ENCODE measurements around the gene LIPN.

LIPN gene

DNA sequence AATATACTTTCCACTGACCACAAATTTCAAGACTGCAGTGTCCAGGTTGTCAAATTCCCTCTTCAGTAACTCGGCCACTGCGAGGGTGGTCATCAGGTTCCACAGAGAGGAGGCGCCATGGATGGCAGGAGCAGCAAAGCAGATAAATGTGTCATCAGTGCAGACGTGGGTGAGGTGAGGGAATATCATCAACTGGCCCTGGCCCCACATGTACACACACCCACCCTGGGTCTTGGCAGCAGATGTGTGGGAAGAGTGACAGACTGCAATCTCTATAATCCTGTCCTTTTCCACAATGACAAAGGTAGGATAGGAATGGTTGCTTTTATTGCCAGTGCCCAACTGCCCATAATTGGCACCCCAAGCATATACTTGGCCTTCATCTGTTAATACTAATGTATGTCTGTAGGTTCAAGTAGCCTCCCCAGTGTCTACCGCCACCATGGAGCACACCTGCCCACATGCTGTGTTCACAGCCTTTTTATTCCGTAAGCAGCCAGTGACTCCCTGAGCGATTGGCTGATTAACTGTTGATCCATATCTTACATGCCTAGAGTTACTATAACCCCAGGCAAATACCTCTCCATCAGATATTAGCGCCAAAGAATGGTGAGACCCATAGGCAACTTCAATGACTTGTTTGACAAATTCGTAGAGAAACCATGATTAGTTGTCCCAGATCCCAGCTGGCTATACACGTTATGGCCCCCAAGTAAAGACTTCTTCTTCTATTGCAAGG, 26.4 kb downstream of the LIPN start:
- no peak for DNase-seq

- no peak for DNase-seq
Measured at GRCh38 chr10:88787463-88787862, 27.6 kb downstream of the LIPN start.

- DNase-seq: no peak
Measured at GRCh38 chr10:88788924-88789323, 29.1 kb downstream of the LIPN start.

- peak; percentile 60 for DNase-seq
Measured at GRCh38 chr10:88791924-88792323, 32.1 kb downstream of the LIPN start.

GRCh38 chr10:88792661-88793060, 32.8 kb downstream of the LIPN start:
- peak; percentile 64 for DNase-seq

DNA sequence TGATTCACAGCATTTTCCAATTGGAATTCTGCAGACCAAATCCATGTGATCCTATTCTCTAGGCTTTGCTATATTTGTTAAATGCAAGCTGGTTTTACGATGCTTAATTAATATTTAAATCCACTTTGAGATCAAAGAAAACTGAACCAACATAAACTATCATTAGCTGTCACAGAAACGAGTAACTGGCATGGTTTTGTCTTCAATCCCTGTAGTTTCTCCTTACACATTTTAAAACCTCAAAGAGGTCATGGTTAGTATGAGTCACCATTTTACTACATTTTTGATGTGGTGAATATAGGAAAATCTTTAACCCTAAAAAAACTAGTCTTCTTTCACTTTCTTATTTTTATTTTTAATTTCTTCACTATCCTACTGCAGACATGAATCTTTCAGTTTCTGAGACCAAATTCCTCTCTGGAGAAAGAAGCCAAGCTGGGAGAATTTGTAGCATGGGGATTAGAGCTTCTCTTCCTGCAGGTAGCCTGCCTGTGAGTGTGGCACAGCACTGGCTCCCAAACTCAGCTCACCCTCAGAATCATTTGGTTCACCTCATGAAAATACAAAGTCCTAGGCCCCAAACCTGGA, 34.0 kb downstream of the LIPN start:
- DNase-seq: no peak

DNA sequence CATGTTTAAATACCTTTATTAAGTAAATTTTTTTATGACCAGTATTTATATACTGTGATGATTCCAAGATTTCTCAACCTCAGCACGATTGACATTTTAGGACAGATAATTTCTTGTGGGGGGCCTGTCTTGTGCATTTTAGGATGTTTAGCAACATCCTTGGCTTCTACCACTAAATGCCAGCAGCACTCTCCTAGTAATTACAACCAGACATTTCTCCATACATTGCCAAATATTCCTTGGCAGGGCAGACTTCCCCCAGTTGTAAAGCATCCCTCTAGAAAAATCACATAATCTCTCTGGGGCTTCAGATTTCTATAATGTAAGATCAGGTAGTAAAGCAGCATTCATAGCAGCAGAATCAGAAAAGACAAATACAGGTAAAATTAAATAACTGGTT, 34.9 kb downstream of the LIPN start:
- no peak for DNase-seq

DNA sequence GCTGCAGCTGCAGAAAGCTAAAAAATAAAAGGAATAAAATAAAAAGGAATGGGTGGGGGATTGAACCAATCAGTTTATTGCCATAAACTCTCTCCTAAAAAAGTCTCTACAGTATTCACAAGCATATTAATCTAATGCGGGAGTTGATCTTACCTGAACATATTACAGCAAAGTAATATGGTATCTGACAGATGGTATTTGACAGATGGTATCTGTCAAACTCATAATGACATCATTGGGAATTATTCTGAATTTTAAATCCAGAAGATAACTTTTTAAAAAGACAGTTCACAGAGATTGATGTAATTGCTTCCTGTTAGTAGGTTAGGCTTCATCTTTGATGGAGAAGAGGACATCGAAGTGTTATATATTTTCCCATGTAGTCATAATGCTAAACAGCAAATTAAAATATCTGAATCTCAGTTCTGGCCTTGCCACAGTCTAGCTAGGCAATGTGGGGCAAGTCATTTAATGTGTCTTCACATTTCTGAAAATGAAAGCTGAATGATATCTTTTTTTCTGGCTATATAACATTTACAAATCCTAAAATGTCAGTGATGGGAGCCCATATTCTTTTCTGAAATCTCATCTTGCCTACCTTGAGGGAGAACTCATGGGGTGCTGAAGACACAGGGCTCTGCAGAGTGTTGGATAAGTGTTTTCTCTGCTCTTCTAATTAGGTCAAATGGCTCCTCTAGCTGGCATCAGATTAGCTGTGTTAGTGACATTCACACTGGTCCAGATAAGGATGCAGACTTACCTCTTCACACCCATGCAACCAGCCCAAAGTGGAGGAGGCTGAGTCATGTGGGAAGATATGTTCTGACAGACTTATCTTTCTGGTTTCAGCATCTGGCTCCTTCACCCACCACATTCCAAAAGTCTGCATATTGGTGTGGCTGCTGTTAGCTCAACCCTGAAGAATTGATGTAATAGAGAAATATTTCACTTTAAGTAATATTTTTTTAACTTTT, 40.6 kb downstream of the LIPN start:
- DNase-seq: peak; percentile 84

DNA sequence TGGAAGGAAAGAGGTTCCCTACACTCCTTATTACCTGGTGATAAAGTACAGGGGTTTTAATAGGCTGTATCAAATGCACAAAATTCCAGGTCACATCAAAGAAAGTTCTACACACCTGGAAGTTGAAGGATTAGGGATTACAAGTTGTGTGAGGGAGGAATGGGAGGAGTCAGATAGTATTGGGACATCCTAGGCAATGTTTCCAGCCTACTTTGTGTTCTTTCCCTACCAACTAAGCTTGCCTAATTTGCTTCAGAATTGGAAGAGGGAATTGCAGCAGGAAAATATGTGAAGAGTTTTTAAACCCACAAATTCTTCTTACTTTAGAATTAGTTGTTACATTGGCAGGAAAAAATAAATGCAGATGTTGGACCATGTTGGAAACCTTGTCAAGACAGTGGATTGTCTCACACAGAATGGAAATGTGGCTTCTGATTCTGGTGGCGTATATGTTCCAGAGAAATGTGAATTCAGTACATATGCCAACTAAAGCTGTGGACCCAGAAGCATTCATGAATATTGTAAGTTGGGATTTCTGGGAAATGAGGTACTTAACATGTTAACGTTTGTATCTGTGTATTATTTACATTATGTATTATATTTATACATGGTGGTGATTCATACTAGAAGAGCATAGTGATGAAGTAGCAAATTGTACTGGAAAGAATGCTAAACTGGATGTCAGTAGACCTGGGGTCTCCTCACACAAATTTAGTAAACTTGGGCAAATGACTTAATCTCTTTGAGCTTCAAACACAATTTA, 42.9 kb downstream of the LIPN start, which contains the start of gene LIPM:
LIPM (plus strand) TSS at position 208 of the 763 bp plus-strand sequence; CDS start at position 375, 167 bp downstream.
- no peak for DNase-seq

- no peak for DNase-seq
Measured at GRCh38 chr10:88803641-88804040, 43.8 kb downstream of the LIPN start.

DNA sequence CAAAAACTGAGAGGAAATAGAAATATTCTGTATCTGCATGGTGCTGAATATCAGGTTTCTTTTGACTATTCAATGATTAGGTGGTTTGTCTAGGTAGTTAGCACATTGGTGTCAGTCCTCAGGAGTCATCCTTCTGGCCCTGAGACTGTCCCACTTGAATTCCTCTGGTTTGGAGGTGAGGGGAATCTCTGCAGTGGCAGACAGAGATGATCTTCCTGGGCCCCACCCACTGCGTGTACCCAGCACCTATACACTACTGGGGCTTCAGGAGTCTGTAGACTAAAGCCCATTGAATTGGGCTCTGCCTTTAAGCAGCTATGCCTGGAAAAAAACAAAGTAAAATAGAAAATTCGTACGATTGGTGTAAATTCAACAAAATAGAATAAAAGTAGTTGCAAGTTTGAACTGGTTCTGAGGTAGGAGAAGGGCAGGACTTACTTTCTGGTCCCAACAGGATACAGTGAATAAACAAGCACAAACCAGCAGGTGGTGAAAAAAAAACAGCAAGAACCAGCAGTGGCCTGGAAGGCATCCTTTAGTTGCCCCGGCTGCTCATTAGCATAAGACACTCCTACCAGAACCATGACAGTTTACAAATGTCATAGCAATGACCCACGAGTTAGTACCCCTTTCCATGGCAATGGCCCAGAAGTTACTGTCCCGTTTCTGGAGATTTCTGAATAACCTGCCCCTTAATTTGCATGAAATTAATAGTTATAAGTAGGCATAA, 44.4 kb downstream of the LIPN start:
- DNase-seq: no peak

DNA sequence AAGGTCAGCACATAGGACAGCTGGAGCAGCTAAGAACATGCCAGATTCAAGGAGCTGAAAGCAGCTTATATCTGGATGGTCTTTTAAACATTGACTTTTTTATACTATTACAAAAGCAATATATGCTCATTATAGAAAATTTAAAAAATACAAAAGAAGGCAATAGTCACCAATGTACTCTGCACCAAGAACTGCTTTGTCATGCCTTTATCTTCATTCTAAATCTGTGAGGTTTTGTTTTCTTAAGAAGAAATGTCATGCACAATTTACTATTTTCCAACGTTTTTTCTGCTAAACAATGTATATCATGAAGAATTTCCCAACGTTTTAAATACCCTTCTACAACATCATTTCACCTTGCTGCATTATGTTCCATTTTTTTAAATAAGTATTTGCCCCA, 45.5 kb downstream of the LIPN start:
- DNase-seq: peak; percentile 27

DNA sequence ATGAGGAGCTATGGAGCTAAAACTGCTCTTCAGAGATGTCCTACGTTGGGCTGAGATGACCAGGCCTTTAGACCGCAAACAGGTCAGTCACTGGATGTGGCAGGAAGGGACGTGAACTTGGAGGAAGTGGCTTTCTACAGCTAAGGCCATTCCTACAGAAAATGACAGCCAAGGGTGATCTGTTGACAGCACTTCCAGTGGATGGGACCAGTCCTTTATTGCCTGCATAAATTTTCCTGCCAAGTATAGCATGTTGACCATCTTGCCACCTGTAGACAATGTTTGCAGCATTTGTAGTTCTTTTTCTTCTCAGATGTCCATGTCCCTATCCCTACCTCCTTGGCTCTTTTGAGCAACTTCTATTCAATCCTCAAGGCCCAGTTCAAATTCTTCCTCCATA, 46.1 kb downstream of the LIPN start:
- no peak for DNase-seq

- no peak for DNase-seq
Measured at GRCh38 chr10:88809621-88810020, 49.8 kb downstream of the LIPN start.

DNA sequence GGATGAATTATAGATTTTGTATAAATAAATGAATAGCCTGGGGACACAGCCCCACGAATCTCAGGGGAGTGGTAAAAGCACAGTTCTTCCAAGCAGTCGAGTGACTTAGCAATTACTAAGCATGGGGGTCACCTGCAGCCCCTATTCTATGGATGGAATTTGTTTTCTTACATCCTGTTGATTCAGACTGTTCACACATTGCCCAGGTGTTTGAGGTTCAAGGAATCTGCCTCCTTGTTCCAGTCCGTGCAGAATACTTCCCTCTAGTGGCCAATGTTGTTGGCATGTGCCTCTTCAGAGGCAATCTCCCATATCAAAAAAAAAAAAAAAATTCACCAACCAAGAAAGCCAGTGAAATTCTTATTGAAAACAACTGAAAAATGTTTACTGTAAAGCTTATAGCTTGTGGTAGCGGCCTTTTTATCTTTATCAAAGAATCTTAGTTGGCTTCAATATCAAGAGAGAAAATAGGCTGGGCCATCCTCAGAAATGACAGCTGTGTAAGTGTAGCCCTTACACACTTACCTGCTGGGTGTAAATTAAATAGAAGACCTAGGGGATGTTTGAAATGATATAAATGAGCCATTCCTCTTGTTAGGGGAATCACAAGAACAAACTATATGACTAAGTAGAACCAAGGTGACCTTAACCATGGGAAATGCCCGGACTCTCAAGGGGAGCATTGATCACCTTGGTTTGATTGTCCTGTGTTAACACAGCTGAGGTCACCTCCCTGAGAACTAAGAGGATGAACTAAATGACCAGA, 50.6 kb downstream of the LIPN start:
- peak; percentile 82 for DNase-seq

DNA sequence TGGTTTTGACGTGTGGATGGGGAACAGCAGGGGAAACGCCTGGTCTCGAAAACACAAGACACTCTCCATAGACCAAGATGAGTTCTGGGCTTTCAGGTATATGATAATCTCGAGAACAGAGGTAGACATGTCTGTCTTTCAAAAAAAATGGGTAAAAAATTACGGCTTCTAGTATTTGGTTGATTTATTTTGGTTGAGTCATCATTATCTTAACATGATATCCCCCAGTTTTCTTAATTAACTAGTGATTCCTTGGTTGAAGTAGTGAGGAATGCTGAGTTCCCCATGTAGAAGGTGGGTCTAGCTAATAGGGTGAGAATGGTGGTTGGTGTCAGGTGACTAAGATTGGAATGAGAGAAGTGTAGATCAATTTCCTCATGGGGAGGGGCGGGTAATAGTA, 53.4 kb downstream of the LIPN start:
- no peak for DNase-seq

DNA sequence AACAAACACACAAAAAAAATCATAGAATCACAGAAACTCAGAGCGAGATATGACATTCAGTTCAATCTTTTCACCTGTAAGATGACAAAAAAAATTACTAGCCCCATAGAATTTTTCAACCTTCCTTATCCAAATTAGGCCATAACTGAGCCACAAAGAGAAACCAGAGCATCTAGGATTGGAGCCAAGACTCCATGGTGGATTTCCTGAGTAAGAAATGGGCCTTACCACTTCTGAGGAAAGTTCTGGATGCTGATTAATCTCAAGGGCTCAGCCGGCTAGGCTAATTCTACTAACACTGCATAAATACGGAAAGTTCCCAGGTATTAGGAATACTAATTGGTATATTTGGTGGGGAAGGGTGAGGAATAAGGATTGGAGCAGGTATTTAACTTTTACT, 59.5 kb downstream of the LIPN start:
- no peak for DNase-seq

GRCh38 chr10:88820748-88821401, 61.1 kb downstream of the LIPN start:
- no peak for DNase-seq

DNA sequence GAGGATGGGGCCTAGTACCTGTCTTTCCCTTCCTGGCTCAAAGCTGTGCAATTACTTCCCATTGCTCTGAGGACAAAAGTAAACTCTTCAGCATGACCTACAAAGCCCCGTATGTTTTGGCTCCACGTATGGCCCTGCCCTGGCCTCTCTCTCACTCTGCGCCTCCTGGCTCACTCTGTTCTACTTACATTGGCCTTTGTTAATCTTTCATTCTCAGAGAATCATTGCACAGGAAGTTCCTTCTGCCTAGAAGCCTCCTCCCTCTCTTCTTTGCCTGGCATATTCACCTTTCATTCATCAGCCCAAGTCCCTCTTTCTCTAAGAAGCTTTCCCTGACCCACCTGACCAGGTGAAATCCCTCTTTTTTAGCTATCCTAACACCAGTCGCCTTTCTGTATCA, 66.6 kb downstream of the LIPN start:
- no peak for DNase-seq

GRCh38 chr10:88827671-88828070, 67.9 kb downstream of the LIPN start:
- DNase-seq: no peak

DNA sequence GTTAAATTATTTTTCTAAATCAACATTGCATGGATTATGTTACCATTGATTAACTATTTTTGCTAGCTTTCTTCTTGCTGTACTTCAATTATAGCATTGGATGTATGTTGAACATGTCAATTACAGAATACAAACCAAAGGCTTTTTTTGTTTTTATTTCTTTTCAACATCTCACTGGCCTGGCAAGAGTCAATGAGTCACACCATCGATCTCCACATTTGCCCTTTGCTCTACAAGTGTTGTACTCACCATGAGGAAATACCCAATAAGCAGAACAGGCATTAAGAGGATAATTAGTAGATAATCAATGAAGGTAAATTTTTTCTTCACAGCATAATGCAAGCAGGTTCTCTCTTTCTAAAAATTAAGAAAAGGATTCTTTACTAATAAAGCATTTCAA, 68.5 kb downstream of the LIPN start:
- DNase-seq: no peak

Data from hematopoietic multipotent progenitor cell treated with erythropoietin and hydrocortisone succinate and interleukin-3 and kit ligand, for 6 days (in vitro differentiated cells).